GM21381 (cell line): Measurements from ENCODE around the gene AP1AR.
"Not testable (repeated sequence)": the region's sequence is repeated elsewhere in the genome, so short reads cannot be mapped to it uniquely, and the experiment has no call there.

Experiments
- ATAC-seq: cut with Tn5 transposase; IDR thresholded peaks from one replicate; pipeline ENCODE4 v1.9.1; 2021; ENCODE audit warnings: mild to moderate bottlenecking, moderate library complexity; ENCODE audit not compliant: unreplicated experiment

The AP1AR gene

DNA sequence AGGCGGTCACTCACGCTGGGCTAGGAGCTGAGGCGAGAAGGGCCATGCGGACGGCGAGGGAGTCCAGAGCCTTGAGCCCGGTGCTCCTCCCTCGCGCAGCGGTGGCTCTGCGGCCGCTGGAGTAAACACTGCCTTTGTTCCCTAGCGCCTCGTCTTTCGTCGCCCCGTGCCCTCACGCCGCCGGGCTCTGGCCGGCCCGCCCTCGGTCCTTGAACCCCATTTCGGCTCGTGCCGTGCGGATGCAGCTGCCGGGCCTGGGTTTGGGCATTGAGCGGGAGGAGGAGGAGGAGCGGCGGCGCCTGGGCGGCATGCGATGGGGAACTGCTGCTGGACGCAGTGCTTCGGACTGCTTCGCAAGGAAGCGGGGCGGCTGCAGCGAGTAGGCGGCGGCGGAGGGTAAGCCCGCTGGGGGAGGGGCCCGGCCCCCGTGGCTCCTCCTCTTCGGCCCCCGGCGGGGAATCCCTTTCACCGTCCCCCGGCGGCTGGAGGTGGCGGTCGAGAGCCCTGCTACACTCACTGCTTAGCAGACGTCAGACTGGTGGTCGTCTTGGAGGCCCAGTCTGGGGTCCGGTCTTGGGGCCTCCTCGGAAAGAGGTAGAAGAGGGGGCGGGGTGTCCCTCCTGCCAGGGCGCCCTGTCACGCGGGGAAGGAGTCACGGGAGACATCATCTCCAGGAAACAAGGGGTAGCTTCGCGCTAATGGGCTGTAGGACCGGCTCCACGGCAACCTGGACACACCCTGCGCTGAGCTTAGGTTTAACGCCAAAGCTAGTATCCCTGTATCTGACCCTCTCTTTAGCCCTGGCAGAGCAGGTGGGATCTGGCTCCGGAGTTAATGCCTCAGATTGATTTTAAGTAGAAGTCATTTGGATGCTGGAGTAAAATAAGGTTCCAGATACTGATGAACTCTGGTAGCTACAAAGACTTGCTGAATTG lies at the start of gene AP1AR:
Gene AP1AR, plus strand, starts transcription at position 9 of the 935 bp plus-strand sequence. Its CDS starts 305 bp downstream, at position 314.
- ATAC-seq: peak; percentile 60

DNA sequence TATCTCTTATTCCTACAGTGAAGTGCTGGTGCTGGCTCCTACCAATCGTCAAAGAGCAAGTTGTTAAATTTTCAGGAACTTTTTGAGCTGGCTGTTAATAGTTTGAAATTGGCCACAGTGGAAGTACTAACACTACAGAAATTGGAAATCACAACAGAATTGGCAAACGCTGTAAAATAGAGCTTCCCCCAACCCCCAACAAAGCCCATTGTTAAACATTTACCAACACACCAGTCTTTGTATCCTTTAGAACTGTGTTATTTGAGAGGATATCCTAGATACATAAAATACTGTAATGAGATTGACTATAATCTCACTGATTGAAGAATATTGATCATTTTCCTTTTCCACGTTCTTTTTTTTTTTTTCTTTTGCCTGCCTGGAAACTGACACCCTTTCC lies 49.0 kb upstream of the AP1AR start:
- ATAC-seq: no peak

GRCh38 chr4:112183252-112183651 lies 48.3 kb upstream of the AP1AR start:
- ATAC-seq: no peak

DNA sequence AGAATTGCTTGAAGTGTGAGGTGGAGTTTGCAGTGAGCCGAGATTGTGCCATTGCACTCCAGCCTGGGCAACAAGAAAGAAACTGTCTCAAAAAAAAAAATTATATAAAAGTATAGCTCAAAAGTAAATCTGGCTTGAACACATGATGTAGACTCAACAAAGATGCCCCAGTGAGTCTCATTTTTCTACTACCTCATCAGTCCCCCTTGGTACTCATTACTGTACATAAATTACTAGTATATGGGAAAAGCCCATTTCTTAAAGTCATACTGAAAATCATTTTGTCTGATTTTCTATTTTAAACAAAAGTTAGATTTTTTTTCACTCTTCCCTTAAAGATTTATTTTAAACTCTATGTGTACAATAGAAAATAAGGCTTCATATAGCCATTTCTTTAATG lies 47.1 kb upstream of the AP1AR start:
- no peak for ATAC-seq

DNA sequence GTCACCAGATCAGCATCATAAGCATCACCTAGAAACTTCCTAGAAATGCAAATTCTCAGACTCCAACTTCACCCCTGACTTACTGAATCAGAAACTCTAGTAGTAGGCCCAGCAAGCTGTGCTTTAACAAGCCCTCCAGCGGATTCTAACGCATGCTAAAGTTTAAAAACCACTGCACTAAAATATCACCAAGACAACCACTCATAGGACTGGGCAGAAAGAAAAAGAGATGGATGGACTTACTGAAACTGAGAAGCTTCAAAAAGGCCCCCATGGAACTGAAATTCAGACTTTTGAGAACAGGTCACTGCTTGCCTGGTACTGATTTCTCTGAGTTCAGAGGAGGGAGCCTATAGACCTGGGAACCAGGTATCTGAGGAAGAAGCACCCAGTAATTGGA lies 46.3 kb upstream of the AP1AR start:
- peak; percentile 57 for ATAC-seq

- no peak for ATAC-seq
Observed at GRCh38 chr4:112185740-112186670, 45.6 kb upstream of the AP1AR start.

DNA sequence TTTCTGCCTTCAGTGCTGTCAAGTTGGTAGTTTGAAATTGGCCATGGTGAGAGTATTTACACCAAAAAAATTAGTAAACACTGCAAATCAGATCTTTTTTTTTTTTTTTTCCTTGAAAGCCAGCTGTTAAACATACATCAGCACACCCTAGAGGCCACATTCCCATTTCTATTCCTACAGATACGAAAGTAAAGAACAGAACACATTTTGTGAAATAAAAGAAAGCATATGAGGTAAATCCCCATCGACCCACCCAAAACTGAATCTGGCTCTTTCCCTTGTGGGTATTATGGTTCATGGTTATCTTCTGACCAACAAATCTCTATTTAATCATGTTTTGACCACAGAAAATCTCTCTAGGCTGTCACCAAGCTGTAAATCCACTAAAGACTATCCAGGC lies 41.8 kb upstream of the AP1AR start:
- no peak for ATAC-seq

DNA sequence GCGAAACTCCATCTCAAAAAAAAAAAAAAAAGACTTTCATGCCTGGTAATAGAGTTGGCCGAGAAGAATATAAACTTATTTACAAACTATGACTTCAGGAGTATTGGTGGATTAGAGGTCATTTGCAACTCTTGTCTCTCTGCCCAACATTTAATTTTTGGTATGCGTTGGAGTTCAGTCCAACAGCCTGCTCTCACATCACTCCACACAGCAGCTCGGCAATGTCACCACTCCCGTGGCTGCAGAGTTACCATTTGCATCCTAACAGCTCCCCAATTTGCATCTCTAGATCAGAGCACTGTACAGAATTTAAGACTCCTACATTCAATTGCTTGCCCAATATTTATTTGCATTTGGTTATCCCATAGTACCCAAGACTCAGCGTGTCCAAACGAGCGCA lies 40.9 kb upstream of the AP1AR start:
- no peak for ATAC-seq

- no peak for ATAC-seq
Observed at GRCh38 chr4:112196461-112196860, 35.1 kb upstream of the AP1AR start.

GRCh38 chr4:112199041-112199440 lies 32.5 kb upstream of the AP1AR start:
- peak; percentile 14 for ATAC-seq

GRCh38 chr4:112201915-112202505 lies 29.6 kb upstream of the AP1AR start:
- ATAC-seq: no peak

DNA sequence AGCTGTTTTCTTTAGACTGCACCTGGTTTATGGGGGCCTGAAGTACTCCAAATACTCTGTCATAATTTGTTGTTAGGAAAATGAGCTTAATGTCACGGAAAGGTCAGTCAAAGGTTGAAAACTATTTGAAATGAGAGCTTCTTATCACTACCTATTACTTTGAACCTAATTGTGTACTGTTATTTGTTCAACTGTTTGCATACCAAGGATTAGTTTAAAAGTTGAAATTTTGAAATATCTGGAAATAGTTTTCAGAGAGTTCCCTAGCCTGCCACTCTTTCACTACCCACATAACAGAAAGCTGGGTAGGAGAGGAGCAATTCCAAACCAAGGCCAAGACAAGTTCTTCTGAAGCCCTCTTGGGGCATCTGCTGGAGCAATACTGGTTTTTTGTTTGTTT lies 28.0 kb upstream of the AP1AR start:
- ATAC-seq: no peak

DNA sequence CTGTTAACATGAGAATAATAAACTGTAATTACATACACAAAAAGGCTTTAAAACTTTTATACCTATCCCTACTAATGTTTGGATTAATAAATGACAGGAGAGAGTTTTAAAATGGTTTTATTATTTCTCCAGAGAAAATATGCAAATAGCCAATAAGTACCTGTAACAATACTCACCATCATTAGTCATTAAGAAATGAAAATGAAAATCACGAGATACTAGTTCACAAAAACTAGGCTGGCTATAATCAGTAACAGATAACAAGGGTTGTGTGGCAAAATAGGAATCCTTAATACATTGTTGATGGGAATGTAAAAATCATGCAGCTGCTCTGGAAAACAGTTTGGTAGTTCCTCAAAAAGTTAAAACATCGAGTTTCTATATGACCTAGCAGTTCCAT lies 25.2 kb upstream of the AP1AR start:
- peak; percentile 51 for ATAC-seq

DNA sequence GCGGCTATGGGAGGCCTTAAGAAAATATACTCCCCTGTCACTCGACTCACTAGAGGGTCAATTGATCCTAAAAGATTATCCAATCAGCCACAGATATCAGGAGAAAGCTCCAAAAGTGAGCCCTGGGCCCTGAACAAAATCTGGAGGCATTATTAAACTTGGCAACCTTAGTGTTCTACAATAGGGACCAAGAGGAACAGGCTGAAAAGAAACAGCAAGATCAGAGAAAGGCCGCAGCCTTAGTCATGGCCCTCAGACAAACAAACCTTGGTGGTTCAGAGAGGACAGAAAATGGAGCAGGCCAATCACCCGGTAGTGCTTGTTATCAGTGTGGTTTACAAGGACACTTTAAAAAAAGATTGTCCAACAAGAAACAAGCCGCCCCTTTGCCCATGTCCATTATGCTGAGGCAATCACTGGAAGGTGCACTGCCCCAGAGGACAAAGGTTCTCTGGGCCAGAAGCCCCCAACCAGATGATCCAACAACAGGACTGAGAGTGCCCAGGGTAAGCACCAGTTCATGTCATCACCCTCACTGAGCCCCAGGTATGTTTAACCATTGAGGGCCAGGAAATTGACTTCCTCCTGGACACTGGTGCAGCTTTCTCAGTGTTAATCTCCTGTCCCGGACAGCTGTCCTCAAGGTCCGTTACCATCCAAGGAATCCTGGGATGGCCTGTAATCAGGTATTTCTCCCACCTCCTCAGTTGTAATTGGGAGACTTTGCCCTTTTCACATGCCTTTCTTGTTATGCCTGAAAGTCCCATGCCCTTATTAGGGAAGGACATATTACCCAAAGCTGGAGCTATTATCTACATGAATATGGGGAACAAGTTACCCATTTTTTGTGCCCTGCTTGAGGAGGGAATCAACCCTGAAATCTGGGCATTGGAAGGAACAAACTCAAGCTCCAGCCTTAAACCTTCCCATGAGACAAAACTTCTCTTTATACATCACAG lies 23.2 kb upstream of the AP1AR start:
- not testable (repeated sequence) for ATAC-seq

- no peak for ATAC-seq
Observed at GRCh38 chr4:112210777-112211176, 20.8 kb upstream of the AP1AR start.

DNA sequence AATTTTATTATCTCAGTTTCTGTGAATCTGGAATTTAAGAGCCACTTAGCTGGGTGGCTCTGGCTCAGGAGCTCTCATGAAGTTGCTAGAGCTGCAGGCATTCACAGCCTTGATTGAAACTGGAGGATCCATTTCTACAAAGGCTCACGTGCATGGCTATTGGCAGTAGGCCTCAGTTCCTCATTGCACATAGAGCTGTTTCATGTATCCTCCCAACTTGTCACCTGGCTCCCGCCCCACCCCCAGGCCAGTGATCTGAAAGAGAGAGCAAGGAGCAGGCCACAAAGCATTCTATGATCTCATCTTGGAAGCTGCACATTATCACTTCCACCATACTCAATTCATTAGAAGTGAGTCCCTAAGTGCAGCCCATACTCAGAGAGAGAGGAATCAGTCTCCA lies 18.5 kb upstream of the AP1AR start:
- no peak for ATAC-seq

DNA sequence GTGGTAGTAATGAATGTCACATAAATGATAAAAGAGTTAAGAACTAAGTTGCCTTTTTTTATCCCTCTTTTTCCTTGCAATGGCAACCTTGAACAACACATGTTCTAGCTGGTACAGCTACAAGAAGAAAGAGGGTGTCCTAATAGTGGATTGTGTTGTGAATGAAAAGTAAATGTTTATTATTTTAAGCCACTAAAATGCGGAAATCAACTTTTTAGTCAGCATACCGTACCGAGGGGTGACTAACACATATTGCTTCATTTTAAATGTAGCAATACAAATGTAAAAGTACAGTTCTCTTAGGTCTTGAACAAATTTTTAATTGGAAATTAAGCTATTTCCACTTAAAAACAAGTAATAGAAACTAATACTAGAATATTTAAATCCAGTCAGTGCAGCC lies 17.7 kb upstream of the AP1AR start:
- ATAC-seq: no peak

DNA sequence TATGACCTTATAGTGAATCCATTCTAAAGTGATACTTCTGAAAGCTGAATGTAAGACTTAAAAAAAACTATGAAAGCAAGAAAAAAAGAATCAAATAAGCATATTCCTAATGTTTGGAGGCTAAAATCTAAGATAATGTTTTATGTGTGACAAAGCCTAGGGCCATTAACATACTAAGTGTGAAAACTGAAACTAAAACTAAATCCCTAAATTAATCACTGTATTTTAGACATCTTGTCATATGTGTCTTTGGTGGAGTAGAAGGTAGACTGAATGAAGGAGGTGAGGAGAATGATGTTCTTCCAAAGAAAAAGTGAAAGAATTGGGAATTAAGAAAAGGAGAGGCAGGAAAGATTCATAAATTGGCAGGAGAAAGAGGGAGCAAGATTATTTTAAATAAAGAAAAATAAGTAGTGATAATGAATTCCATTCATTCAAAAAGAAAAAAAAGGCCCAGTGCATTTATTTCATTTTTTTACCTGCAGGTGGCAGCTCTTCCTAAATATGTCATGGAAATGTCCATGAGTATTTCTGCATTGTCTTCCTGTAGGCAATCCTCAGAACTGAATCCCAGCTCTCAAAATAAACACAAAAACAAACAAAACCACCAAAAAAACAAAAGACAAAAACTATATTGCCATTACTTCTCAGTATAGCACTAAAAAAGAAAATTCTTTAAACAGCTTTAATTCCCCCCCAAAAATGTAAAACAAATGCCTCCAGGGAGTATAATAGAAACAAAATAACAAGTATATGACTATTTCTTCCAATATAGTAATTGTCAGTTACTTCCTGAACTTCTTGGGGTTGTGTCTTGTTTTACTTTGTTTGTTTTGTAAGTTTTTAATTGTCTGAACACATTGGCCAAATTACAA lies 17.0 kb upstream of the AP1AR start:
- ATAC-seq: no peak

- no peak for ATAC-seq
Observed at GRCh38 chr4:112219826-112220366, 11.7 kb upstream of the AP1AR start.
